MV-4-11 (cell line): ENCODE results near the gene ADAM12.
"Not testable (repeated sequence)": the region's sequence is repeated elsewhere in the genome, so short reads cannot be mapped to it uniquely, and the experiment has no call there.

ENCODE experiments used
- DNase-seq: peaks from one replicate; lab custom pipeline; 2025; lab: John Stamatoyannopoulos, UW

Gene ADAM12

DNA sequence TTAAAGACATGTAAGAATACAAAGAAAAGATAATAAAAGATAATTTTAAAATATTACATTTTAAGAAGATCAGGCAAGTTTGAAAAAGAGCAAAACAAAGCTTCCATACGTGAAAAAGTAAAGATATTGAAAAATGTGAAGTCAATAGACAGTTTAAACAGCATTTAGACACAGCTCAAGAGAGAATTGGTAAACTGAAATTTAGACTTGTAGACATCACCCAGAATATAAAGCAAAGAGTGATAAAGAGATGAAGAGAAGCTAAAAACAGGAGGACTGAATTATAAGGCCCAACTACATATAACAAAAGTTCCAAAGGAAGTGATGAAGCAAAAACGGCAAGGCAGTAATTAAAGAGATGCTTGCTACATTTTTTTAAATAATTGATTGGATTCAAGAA, 13.8 kb downstream of the ADAM12 start:
- no peak for DNase-seq

DNA sequence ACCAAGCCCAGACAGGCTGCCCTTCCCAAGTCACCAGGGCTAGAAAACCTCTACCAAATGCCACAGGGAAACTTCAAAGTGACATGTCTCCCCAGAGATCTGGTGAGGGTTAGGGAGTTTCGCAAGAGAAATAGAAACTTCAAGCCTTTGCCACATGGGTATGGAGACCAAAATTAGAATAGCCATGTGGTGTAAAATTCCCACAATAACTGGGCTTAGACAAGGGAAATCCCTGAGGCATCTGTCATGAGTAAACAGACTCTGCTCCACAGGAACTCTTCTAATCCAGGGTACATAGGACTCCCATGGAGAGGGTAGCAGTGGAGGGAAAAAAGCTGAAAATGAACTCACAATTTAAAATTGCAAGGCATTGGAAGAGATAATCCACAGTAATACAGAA, 14.3 kb downstream of the ADAM12 start:
- peak; percentile 0 for DNase-seq

DNA sequence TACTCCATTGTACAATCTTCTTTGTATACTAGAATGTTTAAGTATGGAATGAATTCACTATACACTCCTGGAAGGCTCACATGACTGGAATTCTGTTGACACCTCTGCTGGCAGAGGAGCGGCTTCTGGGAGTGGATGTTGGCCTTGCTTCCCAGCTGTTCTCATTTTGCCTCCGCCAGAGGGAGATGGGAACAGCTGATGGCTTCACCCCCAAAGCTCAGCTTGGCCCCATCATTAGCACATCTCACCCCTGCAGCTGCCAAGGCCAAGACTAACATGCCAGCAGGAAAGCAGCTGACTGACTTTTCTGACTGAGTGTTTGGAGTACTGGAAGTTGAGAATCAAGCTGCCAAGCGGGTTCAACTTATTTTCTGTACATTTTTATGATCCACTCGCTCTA, 15.1 kb downstream of the ADAM12 start:
- no peak for DNase-seq

DNA sequence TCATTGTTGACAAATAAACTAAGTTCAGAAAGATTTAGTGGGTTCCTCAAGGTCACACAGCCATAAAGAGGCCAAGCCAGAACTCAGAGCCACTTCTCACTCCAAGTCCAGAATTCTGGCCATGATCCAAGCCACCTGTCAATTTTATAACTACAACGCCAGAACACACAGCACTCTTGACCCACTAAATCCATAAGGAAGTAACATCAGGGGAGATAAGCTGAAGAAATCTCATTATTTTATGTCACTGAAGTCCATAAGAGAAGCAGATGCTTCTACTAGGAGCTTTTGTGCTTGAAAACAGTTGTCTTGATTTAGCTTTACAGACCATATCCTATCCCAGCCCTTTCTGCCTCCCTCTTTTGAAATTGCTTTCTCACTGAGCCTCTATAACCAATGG, 15.9 kb downstream of the ADAM12 start:
- DNase-seq, result no peak

DNA sequence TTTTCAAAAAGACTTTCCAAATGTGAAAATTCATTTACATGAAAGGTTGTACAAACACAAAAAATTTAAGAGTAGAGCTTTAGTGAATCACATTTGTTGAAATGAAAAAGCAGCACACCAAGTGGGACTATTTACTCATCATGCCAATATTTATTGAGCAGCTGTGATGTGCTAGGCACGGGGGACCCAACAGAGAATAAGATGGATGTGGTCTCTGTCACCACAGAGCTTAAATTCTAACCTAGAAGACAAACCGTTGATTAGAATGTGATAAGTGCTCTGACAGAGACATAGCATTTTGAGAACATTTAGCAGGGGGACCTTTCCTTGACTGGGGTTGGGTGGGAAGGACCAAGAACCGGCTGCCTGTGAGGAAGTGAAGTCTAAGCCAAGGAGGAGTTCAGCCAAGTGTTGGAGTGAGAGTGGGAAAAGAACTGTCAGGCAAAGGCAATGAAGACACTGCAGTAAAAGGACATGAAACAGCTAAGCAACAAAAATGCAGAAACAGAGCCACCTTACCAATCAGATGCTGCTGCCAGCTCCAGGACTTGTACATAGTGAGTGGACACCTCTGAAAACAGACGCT, 19.1 kb downstream of the ADAM12 start:
- DNase-seq, result no peak

DNA sequence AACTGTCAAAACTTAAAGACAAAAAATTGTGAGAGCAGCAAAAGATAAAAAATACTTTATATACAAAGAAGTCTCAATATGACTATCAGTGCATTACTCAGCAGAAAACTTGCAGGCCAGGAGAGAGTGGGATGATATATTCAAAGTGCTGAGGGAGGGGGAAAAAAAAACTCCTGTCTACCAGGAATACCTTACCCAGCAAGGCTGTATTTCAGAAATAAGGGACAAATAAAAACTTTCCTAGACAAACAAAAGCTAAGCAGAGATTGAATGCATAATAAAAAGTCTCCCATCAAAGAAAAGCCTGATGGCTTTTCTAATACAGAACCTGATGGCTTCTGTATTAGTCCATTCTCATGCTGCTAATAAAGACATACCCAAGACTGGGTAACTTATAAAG, 31.1 kb downstream of the ADAM12 start:
- DNase-seq, result no peak

DNA sequence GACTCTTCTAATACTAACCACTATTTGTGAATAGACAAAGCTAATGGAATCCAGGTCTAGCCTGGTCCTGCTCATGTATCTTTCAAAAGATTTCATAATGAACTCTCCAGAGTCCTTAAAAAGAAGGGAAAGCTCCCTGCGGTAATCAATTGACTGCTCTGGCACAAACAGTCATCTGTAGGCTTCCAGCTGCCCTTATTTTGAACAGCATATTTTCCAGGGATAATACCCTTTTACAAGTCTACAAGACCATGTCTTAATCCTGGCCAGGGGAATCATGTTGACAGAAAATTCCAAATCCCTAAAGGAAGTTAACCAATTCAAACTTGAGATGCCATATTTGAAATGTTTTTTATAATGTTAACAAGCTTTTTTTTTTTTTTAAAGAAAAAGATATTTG, 34.6 kb downstream of the ADAM12 start:
- DNase-seq, result no peak

DNA sequence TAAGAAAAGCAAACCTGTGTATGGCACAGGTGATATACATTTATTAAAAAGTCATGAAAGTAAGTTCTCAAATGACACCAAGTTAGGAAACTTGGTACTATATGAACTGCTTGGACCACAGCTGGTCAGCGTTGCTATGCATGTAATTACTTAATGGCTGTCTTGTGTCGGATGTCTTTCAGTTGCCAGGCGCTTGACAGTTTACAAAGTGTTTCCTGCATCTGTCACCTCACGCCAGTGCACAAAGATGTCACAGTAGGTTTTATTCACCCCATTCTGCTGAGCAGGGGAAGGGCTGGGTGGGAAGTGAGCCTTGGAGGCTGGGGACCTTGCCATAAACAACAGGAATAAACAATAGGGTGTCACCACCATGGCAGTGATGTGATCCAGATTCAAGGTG, 35.8 kb downstream of the ADAM12 start:
- DNase-seq, result no peak

DNA sequence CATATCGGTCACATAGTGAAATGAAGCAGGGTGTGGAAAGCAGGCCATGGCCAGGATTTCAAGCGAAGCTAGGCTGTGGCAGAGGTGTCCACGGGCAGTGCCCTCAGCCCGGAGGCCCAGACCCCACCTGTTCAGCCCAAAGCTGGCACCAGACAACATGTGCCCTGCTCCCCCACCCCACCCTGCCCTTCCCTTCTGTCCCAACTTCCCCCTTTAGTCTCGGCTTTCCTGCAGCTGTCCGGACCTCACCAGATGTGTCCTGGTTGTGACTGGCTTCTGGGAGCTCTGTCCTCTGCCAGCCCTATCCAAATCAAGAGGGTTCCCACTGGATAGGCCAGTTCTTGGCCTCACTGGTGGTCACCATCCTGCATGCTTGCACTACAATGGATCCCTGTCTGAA, 37.3 kb downstream of the ADAM12 start:
- DNase-seq, result no peak

DNA sequence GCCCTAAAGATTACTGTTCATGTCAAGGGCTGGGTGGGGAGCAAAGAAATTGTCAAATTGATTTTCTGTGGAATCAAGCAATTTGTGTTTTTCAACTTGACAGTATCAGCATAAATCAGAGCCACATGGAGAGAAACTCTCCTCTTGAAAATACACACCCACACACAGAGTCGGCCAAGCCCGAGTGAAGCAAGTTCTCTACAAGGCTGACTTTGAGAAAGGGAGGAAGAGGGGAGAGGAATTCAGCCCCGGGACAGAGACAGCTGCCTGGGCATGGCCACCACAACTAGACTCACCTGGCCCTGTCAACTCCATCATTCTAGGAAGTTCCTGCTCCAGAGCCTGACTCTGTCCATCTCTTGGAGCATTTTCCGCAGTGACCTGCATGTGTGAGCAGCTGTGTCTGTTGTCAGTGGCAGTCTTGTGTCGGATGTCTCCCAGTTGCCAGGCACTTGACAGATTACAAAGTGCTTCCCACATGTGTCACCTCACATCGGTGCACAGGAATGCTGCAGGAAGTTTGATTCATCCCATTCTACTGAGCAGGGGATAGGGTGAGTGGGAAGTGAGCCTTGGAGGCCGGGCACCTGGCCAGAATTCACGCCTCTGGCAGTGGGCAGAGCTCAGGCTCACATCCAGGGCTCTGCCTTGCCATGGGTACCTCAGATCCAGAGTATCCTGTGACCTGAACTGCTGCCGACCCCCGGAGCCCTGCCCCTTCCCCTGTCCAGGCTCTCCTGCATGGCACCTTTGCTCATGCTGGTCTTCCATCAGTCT, 37.9 kb downstream of the ADAM12 start:
- DNase-seq, result no peak

DNA sequence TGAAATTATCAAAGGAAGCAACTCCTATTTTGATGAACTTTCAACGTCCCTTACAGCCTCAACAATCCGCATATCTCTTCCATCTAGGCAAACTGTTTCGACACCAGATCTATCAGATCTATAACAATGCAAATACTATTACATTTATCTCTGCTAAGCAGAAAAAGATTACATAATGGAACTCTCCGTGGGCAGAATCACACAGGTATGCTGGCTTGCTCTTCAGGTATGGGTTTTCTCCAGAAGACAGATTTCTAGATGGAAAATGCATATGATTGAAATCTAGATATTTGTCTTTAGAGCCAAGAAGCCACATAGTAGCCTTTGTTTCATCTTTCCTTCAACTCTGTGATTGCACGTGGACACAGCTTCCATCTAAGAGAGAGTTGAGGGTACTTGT, 38.6 kb downstream of the ADAM12 start:
- no peak for DNase-seq

DNA sequence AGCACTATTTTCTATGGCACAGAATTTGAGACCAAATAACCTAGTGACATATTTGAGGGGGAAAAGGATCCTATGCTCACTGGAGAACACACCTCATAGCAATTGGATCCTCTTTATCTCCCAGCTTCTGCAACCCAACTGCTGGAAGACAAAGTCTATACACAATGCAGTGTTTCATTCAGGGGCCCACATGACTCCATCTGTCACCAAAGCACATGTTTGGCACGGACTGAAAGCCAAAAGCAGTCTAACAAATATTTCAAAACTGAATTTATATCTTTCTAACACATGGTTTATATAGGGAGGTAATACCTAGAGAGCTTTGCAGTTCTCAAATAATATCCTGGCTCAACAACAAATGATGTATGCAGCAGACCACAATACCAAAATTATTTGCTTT, 39.2 kb downstream of the ADAM12 start:
- DNase-seq, result no peak

DNA sequence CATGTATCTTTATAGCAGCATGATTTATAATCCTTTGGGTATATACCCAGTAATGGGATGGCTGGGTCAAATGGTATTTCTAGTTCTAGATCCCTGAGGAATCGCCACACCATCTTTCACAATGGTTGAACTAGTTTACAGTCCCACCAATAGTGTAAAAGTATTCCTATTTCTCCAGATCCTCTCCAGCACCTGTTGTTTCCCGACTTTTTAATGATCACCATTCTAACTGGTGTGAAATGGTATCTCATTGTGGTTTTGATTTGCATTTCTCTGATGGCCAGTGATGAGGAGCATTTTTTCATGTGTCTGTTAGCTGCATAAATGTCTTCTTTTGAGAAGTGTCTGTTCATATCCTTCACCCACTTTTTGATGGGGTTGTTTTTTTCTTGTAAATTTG, 44.8 kb downstream of the ADAM12 start:
- DNase-seq, result not testable (repeated sequence)

DNA sequence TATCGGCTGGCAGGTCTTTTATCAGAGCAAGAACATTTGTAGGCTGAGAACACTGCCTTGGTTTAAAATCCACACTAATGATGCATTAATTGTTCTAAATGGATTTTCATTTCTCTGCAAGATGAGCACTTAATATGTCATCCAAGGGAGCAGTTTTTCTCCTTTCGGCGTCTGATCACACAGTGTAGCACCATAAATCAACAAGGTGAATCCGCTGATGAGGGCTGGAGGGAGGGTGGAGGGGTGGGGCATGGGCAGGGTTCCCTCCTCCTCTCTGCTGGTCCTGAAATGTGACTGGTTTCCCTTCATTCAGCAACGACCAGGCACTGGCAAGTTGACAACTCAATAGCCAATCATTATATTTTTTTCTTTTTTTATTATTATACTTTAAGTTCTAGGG, 45.6 kb downstream of the ADAM12 start:
- no peak for DNase-seq

DNA sequence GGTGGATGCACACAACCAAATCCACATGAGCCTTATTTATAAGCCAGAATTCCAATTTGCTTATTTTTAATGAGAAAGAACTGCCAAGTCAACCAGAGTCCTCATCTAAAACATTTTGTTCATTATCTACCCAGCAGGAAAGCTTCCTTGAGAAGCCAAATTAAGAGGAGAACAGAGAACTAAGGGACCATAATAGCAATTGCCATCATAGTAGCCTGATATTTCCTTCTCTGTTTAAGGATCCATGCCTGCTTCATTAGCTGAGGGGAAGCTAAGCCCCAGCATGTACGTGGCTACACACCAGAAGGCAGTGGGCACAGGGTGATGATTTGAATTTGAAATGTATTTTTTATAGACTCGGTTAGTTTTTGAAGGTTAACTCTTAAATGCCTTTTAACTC, 46.8 kb downstream of the ADAM12 start:
- DNase-seq, result no peak

DNA sequence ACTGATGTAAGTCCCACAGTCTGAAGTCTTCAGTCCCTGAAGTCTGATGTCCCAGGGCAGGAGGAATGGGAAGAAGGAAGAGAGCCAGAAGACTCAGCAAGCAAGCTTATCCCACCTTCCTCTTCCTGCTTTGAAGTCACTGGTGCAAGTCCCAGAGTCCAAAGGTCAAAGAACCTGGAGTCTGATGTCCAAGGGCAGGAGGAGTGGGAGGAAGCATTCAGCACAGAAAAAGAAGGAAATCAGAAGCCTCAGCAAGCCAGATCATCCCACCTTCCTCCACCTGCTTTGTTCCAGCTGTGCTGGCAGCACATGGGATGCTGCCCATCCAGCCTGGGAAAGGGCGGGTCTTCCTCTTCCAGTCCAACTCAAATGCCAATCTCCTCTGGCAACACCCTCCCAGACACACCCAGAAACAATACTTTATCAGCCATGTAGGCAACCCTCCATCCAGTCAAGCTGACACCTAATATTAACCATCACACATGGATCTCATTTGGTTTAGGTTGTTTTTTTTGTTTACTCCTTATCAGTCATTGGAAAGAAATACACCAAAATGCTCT, 50.9 kb downstream of the ADAM12 start:
- DNase-seq, result no peak

DNA sequence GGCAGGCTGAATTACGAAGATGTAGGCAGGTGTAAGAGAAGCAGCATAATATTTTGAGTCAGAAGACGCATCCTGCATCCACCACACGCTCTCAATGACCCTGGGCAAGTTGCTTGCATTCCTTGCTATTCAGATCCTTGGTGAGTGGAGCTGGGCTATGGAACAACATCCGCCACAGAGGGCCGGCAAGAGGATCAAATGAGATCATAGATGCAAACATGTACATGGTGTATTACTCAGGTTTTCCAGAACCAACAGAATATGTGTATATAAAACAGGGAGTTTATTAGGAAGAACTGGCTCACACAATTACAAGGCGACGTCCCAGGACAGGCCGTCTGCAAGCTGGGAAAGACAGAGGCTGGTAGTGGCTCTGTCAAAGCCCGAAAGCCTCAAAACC, 51.5 kb downstream of the ADAM12 start:
- DNase-seq, result no peak

DNA sequence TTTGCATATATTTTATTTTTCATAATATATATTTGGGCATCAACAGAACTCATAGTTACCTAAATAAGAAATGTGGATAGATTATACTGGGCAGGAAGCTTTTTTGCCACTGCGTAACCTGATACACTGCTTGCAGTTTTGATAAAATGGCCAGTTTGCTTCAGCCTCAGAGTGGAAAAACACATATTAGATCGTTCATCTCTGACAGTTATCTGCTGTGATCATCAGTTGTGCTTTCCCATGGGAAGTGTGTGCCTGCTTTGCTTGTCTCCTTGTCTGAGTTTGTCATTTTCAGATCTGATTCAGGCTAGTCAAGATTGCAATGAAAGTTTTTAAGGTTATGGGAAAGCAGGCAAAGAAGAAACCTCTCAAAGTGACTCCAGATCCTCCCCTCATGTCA, 54.0 kb downstream of the ADAM12 start:
- no peak for DNase-seq

DNA sequence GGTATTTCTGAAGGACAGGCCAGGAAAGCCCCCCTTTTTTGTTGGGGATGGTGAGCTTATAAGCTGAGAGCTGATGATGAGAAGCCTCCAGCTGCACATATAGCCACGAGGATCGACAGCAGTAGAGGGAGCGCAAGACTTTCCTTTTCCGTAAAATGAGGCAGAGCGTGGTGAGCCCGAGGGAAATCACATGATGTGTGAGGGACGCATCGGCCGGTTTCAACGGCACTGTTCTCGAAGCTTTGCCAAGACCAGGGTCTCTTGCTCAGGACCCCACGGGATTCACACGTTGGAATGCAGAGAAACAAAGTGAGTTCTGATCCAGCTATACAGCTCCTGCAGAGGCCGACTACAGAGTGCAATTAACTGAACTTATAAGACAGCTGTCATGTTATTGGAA, 55.7 kb downstream of the ADAM12 start:
- DNase-seq, result no peak

DNA sequence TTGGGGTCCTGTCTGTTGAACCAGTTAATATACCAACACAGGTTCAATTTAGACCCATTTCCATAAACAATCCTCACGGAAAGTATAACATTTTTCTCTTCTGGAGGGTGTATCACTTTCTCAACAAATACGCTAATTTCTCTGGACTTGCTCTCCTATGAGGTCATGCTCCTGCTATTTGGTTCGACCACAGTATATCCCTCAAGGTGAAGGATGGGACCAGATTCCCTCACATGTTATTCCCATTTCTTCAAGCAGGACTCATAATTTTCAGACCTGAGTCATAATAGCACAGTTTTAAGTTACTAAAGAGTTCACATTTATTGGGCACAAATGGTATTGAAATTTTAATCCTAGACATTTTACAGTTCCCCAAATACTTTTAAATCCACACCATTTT, 57.2 kb downstream of the ADAM12 start:
- DNase-seq, result no peak

DNA sequence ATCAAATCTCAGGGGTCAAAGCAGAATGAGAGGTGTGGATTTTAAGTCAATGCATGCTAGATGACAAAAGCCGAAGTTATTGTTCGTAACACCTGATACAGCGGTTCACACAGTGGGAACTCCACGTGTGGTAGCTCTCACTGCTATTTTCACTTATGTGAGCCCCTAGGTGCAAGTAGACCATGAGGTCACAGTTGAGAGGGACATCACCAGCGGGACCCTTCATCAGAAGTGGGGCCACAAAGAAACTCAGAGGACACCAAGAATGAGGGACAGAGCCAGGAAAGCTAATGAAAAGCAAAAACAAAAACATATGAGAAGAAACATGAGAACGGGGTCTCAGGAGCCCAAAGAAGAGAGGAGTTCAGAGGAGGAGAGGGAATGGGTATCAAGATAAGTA, 63.5 kb downstream of the ADAM12 start:
- no peak for DNase-seq

DNA sequence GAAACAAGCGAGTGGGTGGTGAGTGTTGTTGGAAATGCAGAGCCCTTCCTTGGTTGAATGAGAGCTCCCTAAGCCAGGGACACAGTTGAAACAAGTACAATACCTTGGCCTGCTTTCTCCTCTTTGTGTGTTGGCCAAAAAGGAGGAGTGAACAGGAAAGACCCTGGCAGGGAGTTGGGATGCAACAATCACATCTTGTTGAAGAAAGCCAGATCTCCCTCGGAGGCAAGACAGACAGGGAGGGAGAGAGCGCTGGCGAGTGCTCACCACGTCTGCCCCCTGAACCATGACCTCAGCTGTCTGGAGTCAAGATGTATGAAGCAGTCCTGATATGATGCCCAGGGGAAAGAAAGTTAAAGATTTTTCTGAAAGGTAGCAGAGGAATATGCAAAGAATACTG, 66.8 kb downstream of the ADAM12 start:
- DNase-seq, result no peak

DNA sequence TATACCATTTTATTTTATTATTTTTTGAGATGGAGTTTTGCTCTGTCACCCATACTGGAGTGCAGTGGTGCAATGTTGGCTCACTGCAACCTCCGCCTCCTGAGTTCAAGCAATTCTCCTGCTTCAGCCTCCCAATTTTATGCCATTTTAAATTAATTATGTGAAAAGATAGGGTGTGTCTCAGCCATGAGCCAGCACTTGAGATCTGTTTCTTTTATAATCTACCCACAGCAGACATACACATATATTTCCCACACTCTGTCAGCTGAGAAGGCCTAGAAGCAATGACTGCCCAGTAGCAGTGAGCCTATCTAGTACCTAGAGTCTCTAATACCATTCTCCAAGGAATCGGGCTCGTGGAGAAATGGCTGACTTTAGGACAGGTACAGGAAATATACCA, 70.5 kb downstream of the ADAM12 start:
- DNase-seq, result no peak
